ENCODE data around the gene APOO. TPM values are rescaled to one million over a fixed set of nuclear protein-coding genes. Genes with fewer than 3 reads are reported as not detected.
A peak's percentile ranks its signal among the peaks of the same experiment; 100 is the strongest.

The APOO gene
- total RNA-seq, 1 experiment from 2014 or later, result 95.3 TPM

- H4K8ac ChIP-seq (replicated peaks; ENCODE audit: insufficient read length, low read depth, low read length), result no peak overlapping the region
- no peaks in the 10 kb centered on the region for H3K4me1 Mint-ChIP-seq
- no peaks in the 10 kb centered on the region for H3K79me2 ChIP-seq (ENCODE audit: insufficient read depth, low read length)
- peaks cover 7 to 37% (median 28%) of the 10 kb centered on the region in 3 experiments; a peak in 6 of 7 replicates for H3K36me3 Mint-ChIP-seq (ENCODE audit: insufficient read depth in 1 of 3, low read depth in 3 of 3)
- H3K9me3 Mint-ChIP-seq, result no peaks in the 10 kb centered on the region
- H4K20me1 ChIP-seq (ENCODE audit: control insufficient read depth, insufficient read depth, insufficient read length), result no peaks in the 10 kb centered on the region
- H3K23me2 ChIP-seq (ENCODE audit: insufficient read length, low read depth, low read length, poor library complexity, severe bottlenecking), result no peaks in the 10 kb centered on the region
- H2AK5ac ChIP-seq (ENCODE audit: insufficient read length, low read length), result no peak overlapping the region
- H3K56ac ChIP-seq (ENCODE audit: insufficient read length, low read depth, low read length), result no peak overlapping the region
- no peaks in the 10 kb centered on the region for H3K9me3 ChIP-seq (ENCODE audit: control insufficient read depth, low read depth, low read length)
- no peaks in the 10 kb centered on the region for H3K4me1 ChIP-seq (ENCODE audit: insufficient read depth, low read length)
- no peak overlapping the region for H2BK20ac ChIP-seq (ENCODE audit: low read depth, low read length, poor library complexity, severe bottlenecking)
- H2BK15ac ChIP-seq (ENCODE audit: low read depth, low read length), result no peak overlapping the region
- H3K27ac ChIP-seq (ENCODE audit: insufficient read length, low read depth, low read length), result no peak overlapping the region
- no peak overlapping the region for H3K4ac ChIP-seq (ENCODE audit: low read depth, low read length)
- H3T11ph ChIP-seq (ENCODE audit: low read length), result no peak overlapping the region
- H2BK5ac ChIP-seq (ENCODE audit: insufficient read length, low read length), result no peak overlapping the region
- no peak overlapping the region for H2BK12ac ChIP-seq (ENCODE audit: insufficient read length, low read depth, low read length)
- H3K14ac ChIP-seq (ENCODE audit: insufficient read depth, low read length), result no peak overlapping the region
- H2AFZ ChIP-seq (ENCODE audit: low read length), result no peak overlapping the region
- no peak overlapping the region for H4K5ac ChIP-seq (ENCODE audit: insufficient read length, low read depth, low read length)
- no peak overlapping the region for H3K4me2 ChIP-seq (ENCODE audit: insufficient read depth, insufficient read length, low read length)
- peak overlapping the region in 1 of 3 experiments; percentile 81; a peak in 2 of 7 replicates for H3K27ac Mint-ChIP-seq
- H3K27me3 ChIP-seq (ENCODE audit: insufficient read depth, low read length), result no peaks in the 10 kb centered on the region
- no peak overlapping the region for H3K23ac ChIP-seq (ENCODE audit: insufficient read length, low read depth, low read length)
- no peaks in the 10 kb centered on the region for H3K79me1 ChIP-seq (ENCODE audit: insufficient read depth, low read depth, low read length, poor library complexity, severe bottlenecking)
- no peak overlapping the region for H2BK120ac ChIP-seq (ENCODE audit: low read depth, low read length, poor library complexity, severe bottlenecking)
- no peak overlapping the region for H4K91ac ChIP-seq (ENCODE audit: insufficient read length, low read depth, low read length)
- TF ChIP-seq, protein P1, sequence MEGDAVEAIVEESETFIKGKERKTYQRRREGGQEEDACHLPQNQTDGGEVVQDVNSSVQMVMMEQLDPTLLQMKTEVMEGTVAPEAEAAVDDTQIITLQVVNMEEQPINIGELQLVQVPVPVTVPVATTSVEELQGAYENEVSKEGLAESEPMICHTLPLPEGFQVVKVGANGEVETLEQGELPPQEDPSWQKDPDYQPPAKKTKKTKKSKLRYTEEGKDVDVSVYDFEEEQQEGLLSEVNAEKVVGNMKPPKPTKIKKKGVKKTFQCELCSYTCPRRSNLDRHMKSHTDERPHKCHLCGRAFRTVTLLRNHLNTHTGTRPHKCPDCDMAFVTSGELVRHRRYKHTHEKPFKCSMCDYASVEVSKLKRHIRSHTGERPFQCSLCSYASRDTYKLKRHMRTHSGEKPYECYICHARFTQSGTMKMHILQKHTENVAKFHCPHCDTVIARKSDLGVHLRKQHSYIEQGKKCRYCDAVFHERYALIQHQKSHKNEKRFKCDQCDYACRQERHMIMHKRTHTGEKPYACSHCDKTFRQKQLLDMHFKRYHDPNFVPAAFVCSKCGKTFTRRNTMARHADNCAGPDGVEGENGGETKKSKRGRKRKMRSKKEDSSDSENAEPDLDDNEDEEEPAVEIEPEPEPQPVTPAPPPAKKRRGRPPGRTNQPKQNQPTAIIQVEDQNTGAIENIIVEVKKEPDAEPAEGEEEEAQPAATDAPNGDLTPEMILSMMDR (conservative IDR thresholded peaks at IDR 0.05), result no peak
- DNase-seq, result no peak
- no peak overlapping the region for H3K4me3 Mint-ChIP-seq
- H3K9ac ChIP-seq (ENCODE audit: extremely low read depth, insufficient read length, low read length), result no peak overlapping the region
- H3K18ac ChIP-seq (ENCODE audit: insufficient read length, low read depth, low read length), result no peak overlapping the region
- no peaks in the 10 kb centered on the region for H3K27me3 Mint-ChIP-seq (ENCODE audit: low read depth)
- WGBS (ENCODE audit: extremely low coverage, insufficient read length, low lambda C conversion rate), result no CpG with 5 or more reads among the region's 4 CpGs
Measured at GRCh38 chrX:23854122-23854521, 53.6 kb downstream of the APOO start.

Measured in H9 (cell line).